HCT116 (cell line): Measurements from ENCODE around the gene CAVIN2. TPM values are rescaled to one million over a fixed set of nuclear protein-coding genes. Genes with fewer than 3 reads are reported as not detected.
A peak's percentile ranks its signal among the peaks of the same experiment; 100 is the strongest.

Experiments used
- ATAC-seq: fragments of 200-7000 bp; cut with Tn5 transposase; 2 replicates; pipeline ENCODE4 v1.9.1; 2020; ENCODE audit warnings: mild to moderate bottlenecking, moderate library complexity
- BruUV-seq: library from RNA; stranded (reverse); fragments of 400-500 nt; replicated peaks from 2 replicates; lab custom pipeline; 2021; lab: Mats Ljungman, UMichigan
- CTCF ChIA-PET: fragments of 300-600 bp; sonication (Branson Sonifier 250); formaldehyde crosslinking; loops from one replicate; lab custom pipeline; 2021; ENCODE audit warnings: antibody characterized with exemption; lab: Charles Lee
- POLR2A ChIA-PET: fragments of 300-600, 350-600 bp; sonication (Branson Sonifier 250); formaldehyde crosslinking; loops from one replicate; lab custom pipeline; 2021; ENCODE audit warnings: antibody characterized with exemption; lab: Charles Lee
- RAD21 ChIA-PET, 2 experiments: fragments of 300-600 bp; sonication (Branson Sonifier 250); formaldehyde crosslinking; loops; one replicate each; lab custom pipeline; 2023; ENCODE audit warnings: low total read pairs in 2 of 2; ENCODE audit not compliant: uncharacterized antibody in 2 of 2, unreplicated experiment in 2 of 2, low non-redundant PET in 1 of 2; lab: Charles Lee
- DNase-seq: peaks from one replicate; pipeline ENCODE4 v3.0.0-alpha.2; 2010; ENCODE audit warnings: low read depth, low spot score
- H2AFZ ChIP-seq: fragments of 200-600 bp; shearing (Covaris generic), sonication (generic); 2 replicates; pipeline ENCODE4 v1.6.1; 2017; ENCODE audit warnings: low read depth, mixed run types, mixed read lengths, antibody characterized with exemption, low read length; ENCODE audit not compliant: poor library complexity, severe bottlenecking
- H3K27ac ChIP-seq: 2 replicates; pipeline ENCODE4 v1.5.1; 2012; ENCODE audit warnings: low read depth, low read length
- H3K27me3 ChIP-seq: fragments of 200-600 bp; sonication (generic); 2 replicates; pipeline ENCODE4 v1.6.1; 2016; ENCODE audit warnings: mixed run types, low read length, mixed read lengths; ENCODE audit not compliant: insufficient read depth
- H3K36me3 ChIP-seq, 2 experiments: fragments of 200-500 bp in 1 of 2; fragments of 200-600 bp in 1 of 2; sonication (Bioruptor generic) in 1 of 2; sonication (generic) in 1 of 2; 2 replicates each; pipeline versions ENCODE4 v1.5.1 to v1.6.1; 2014 to 2016; ENCODE audit warnings: low read length in 2 of 2, inconsistent platforms in 1 of 2, mixed read lengths in 1 of 2, mixed run types in 1 of 2; ENCODE audit not compliant: insufficient read depth in 2 of 2, control insufficient read depth in 1 of 2
- H3K4me1 ChIP-seq, 2 experiments: fragments of 200-600 bp in 1 of 2; sonication (generic) in 1 of 2; 2 replicates each; pipeline versions ENCODE4 v1.5.1 to v1.6.1; 2012 to 2017; ENCODE audit warnings: low read length in 2 of 2, inconsistent platforms in 1 of 2, mild to moderate bottlenecking in 1 of 2, mixed read lengths in 1 of 2, mixed run types in 1 of 2, moderate library complexity in 1 of 2; ENCODE audit not compliant: insufficient read depth in 2 of 2, control insufficient read depth in 1 of 2
- H3K4me2 ChIP-seq: fragments of 200-600 bp; sonication (generic); 2 replicates; pipeline ENCODE4 v1.6.1; 2017; ENCODE audit warnings: mixed run types, low read length, mixed read lengths
- H3K4me3 ChIP-seq, 2 experiments: fragments of 200-600 bp in 1 of 2; sonication (generic) in 1 of 2; replicated peaks in 1 of 2; 2 replicates each; pipeline ENCODE4 v1.5.1; 2011 to 2016; ENCODE audit warnings: low read length in 2 of 2, control low read depth in 1 of 2, low read depth in 1 of 2, mild to moderate bottlenecking in 1 of 2, mixed read lengths in 1 of 2, mixed run types in 1 of 2
- H3K79me2 ChIP-seq: fragments of 200-600 bp; sonication (generic); 2 replicates; pipeline ENCODE4 v1.6.1; 2017; ENCODE audit warnings: mild to moderate bottlenecking, mixed run types, low read length, moderate library complexity, mixed read lengths; ENCODE audit not compliant: insufficient read depth
- H3K9ac ChIP-seq: fragments of 200-600 bp; sonication (generic); 2 replicates; pipeline ENCODE4 v1.6.1; 2016; ENCODE audit warnings: low read length, mixed read lengths
- H3K9me2 ChIP-seq: fragments of 200-600 bp; sonication (generic), shearing (Covaris generic); 2 replicates; pipeline ENCODE4 v1.6.1; 2017; ENCODE audit warnings: mixed run types, mild to moderate bottlenecking, moderate library complexity; ENCODE audit not compliant: insufficient read depth
- H3K9me3 ChIP-seq, 2 experiments: fragments of 200-500 bp in 1 of 2; fragments of 200-600 bp in 1 of 2; sonication (Bioruptor generic) in 1 of 2; sonication (generic) in 1 of 2; 2 replicates each; pipeline ENCODE4 v1.6.1; 2014 to 2017; ENCODE audit warnings: low read length in 2 of 2, mixed read lengths in 2 of 2, inconsistent platforms in 1 of 2, low read depth in 1 of 2, mild to moderate bottlenecking in 1 of 2, mixed run types in 1 of 2, moderate library complexity in 1 of 2; ENCODE audit not compliant: control insufficient read depth in 1 of 2, insufficient read depth in 1 of 2
- H4K20me1 ChIP-seq: fragments of 200-600 bp; sonication (generic), shearing (Covaris generic); 2 replicates; pipeline ENCODE4 v1.6.1; 2017; ENCODE audit warnings: mixed run types, mild to moderate bottlenecking, moderate library complexity; ENCODE audit not compliant: insufficient read depth
- ATF3 ChIP-seq: IDR thresholded peaks from 2 replicates; pipeline ENCODE4 v1.6.1; 2012
- CEBPB ChIP-seq: IDR thresholded peaks from 2 replicates; pipeline ENCODE4 v1.6.1; 2012; ENCODE audit warnings: low read depth
- CTCF ChIP-seq, 3 experiments: fragments of 200-600 bp in 1 of 3; sonication (generic) in 1 of 3; IDR thresholded peaks in 2 of 3; conservative IDR thresholded peaks in 1 of 3; 2 replicates each; pipeline ENCODE4 v1.5.1; 2012 to 2017; ENCODE audit warnings: low read depth in 2 of 3, low read length in 2 of 3, antibody characterized with exemption in 1 of 3, borderline replicate concordance in 1 of 3, control low read depth in 1 of 3, mild to moderate bottlenecking in 1 of 3, mixed read lengths in 1 of 3, mixed run types in 1 of 3, moderate library complexity in 1 of 3; ENCODE audit not compliant: insufficient read depth in 1 of 3
- JUND ChIP-seq: IDR thresholded peaks from 2 replicates; pipeline ENCODE4 v1.6.1; 2012
- POLR2A ChIP-seq: IDR thresholded peaks from 2 replicates; pipeline ENCODE4 v1.7.0; 2011; ENCODE audit warnings: borderline replicate concordance; ENCODE audit not compliant: insufficient read depth, insufficient read length; ENCODE audit errors: extremely low read depth
- YY1 ChIP-seq: IDR thresholded peaks from 2 replicates; pipeline ENCODE4 v1.6.1; 2011; ENCODE audit warnings: low read length, low read depth, moderate library complexity, mild to moderate bottlenecking; ENCODE audit not compliant: insufficient replicate concordance; ENCODE audit errors: extremely low read depth
- ZBTB33 ChIP-seq: IDR thresholded peaks from 2 replicates; pipeline ENCODE4 v1.6.1; 2011; ENCODE audit warnings: mild to moderate bottlenecking, low read length, moderate library complexity; ENCODE audit not compliant: insufficient replicate concordance; ENCODE audit errors: extremely low read depth
- ZNF274 ChIP-seq: fragments of 200-500 bp; sonication (Bioruptor generic); IDR thresholded peaks from 2 replicates; pipeline ENCODE4 v1.6.1; 2014; ENCODE audit warnings: mild to moderate bottlenecking, low read depth, low read length, inconsistent platforms
- intact Hi-C: fragments of 100-400 bp; cut with micrococcal nuclease; formaldehyde crosslinking; loops from 2 replicates; pipeline ENCODE4 v1.10.0; 2022
- total RNA-seq: library from RNA; stranded (reverse); gene quantifications from one replicate; pipeline ENCODE4 v1.2.1, GENCODE V29; 2021; ENCODE audit not compliant: unreplicated experiment

The CAVIN2 gene
- total RNA-seq, 1 experiment from 2014 or later, result 0.27 TPM

- H3K36me3 ChIP-seq, result no peaks in the 10 kb centered on the region
- H3K4me3 ChIP-seq, result no peak overlapping the region
- H3K27me3 ChIP-seq, result no peaks in the 10 kb centered on the region
- H3K9ac ChIP-seq, result no peak overlapping the region
- H3K9me2 ChIP-seq, result no peaks in the 10 kb centered on the region
- TF ChIP-seq ZNF274, result no peak
- no peak for TF ChIP-seq POLR2A
- TF ChIP-seq ATF3, result no peak
- TF ChIP-seq ZBTB33, result no peak
- peak in 2 of 3 experiments; percentile 26 to 31; a peak in 2 of 6 replicates for TF ChIP-seq CTCF (IDR thresholded peaks at IDR 0.05 in 2 of 3, conservative IDR thresholded peaks at IDR 0.05 in 1 of 3; ENCODE audit: borderline replicate concordance in 1 of 3, insufficient read depth in 1 of 3, low read depth in 2 of 3, low read length in 2 of 3)
- no peak for TF ChIP-seq JUND
- no peak for TF ChIP-seq YY1
- no peak for TF ChIP-seq CEBPB
- no peak overlapping the region for H3K4me2 ChIP-seq
- no TSS peak for BruUV-seq
- POLR2A ChIA-PET, result no interaction called here
- H3K9me3 ChIP-seq, result no peaks in the 10 kb centered on the region
- intact Hi-C loops, result no loop called here
- RAD21 ChIA-PET, result no interaction called here
- no peaks in the 10 kb centered on the region for H3K79me2 ChIP-seq
- no peak overlapping the region for H3K27ac ChIP-seq
- no peak overlapping the region for H2AFZ ChIP-seq
- CTCF ChIA-PET, result interaction anchor here (0.9 to 2.3 kb wide), 2 partner anchors 19 to 33 kb away, joined by 3 to 8 read pairs; no protein-coding TSS in a partner anchor
- peak; percentile 63 for ATAC-seq
- H4K20me1 ChIP-seq, result no peaks in the 10 kb centered on the region
- DNase-seq, result no peak
- H3K4me1 ChIP-seq, result no peaks in the 10 kb centered on the region
Measured at GRCh38 chr2:191835539-191836350, 11.1 kb downstream of the CAVIN2 start.
